Sigmoid colon (tissue), 4 donors: ENCODE data around the gene PIGZ.

ENCODE experiments used
- EP300 ChIP-seq, 4 donors: sonication (generic); formaldehyde crosslinking; IDR thresholded peaks; one replicate each; pipeline ENCODE4 v1.6.1; 2017; ENCODE audit warnings: antibody characterized with exemption in 4 of 4
- POLR2A ChIP-seq, 2 donors: fragments of 450-650 bp; IDR thresholded peaks; one replicate each; pipeline ENCODE4 v1.6.1; 2016; ENCODE audit warnings: antibody characterized with exemption in 2 of 2, mild to moderate bottlenecking in 2 of 2, moderate library complexity in 2 of 2
- POLR2AphosphoS5 ChIP-seq, 4 donors: sonication (generic); formaldehyde crosslinking; IDR thresholded peaks; one replicate each; pipeline ENCODE4 v1.6.1; 2017; ENCODE audit warnings: antibody characterized with exemption in 4 of 4
- TF ChIP-seq, protein P1 (sequence below), 4 experiments: fragments of 450-650 bp in 3 of 4; fragments of 200-600 bp in 1 of 4; IDR thresholded peaks; one replicate each; pipeline ENCODE4 v1.5.1; 2016 to 2019; ENCODE audit warnings: antibody characterized with exemption in 4 of 4, mild to moderate bottlenecking in 3 of 4, moderate library complexity in 2 of 4

DNA sequence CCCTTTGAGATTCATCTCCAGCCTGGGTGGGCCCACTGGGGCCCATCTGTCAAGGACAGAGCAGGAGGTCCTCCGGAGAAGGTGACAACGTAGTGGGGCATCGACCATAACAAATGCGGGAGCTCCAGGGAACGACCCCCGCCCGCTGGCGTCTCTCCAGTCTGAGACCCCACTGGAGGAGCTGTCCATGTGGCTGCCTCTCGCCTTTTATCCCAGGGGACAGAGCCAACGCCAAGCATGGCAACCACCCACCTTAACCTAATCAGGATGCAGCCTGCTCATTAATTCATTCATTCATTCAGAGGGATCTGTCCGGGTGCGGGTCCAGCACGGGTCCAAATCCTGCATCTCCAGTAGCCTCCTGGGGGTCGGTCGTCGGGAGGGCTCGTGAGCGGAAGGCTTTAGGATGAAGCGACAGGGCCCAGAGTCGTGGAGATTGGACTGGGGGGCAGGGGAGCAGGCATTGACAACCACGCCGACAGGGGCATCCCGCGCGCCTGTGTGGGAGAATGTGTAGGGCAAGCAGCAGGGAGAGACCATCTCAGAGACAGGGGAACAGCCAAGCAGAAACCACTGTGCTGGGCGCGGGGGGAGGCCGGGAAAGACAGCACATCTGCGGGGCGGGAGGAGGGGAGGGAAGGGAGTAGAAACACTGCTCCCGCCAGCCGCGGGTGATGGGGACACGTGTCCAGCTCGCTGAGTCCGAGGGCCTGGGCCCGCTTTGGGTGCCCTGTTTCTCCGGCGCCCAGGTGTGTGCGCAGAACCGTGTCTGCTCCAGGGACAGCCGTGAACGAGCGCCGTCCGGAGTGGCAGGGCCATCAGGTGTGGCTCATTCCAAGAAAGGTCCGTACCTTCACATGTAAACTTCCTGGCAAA lies 1.9 kb downstream of the PIGZ start:
- TF ChIP-seq POLR2A (IDR thresholded peaks at IDR 0.05) = no peak
- TF ChIP-seq, protein P1, sequence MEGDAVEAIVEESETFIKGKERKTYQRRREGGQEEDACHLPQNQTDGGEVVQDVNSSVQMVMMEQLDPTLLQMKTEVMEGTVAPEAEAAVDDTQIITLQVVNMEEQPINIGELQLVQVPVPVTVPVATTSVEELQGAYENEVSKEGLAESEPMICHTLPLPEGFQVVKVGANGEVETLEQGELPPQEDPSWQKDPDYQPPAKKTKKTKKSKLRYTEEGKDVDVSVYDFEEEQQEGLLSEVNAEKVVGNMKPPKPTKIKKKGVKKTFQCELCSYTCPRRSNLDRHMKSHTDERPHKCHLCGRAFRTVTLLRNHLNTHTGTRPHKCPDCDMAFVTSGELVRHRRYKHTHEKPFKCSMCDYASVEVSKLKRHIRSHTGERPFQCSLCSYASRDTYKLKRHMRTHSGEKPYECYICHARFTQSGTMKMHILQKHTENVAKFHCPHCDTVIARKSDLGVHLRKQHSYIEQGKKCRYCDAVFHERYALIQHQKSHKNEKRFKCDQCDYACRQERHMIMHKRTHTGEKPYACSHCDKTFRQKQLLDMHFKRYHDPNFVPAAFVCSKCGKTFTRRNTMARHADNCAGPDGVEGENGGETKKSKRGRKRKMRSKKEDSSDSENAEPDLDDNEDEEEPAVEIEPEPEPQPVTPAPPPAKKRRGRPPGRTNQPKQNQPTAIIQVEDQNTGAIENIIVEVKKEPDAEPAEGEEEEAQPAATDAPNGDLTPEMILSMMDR (IDR thresholded peaks at IDR 0.05) = no peak
- TF ChIP-seq EP300 (IDR thresholded peaks at IDR 0.05) = no peak
- no peak for TF ChIP-seq POLR2AphosphoS5 (IDR thresholded peaks at IDR 0.05)
